WTC11 (cell line): ENCODE data around the gene HYOU1.

Experiments used
- ESRRA ChIP-seq: sonication (generic); formaldehyde crosslinking; IDR thresholded peaks from 2 replicates; pipeline ENCODE4 v1.8.1; 2022; ENCODE audit warnings: mild to moderate bottlenecking, missing genetic modification reagents, borderline replicate concordance
- NR2C2 ChIP-seq: sonication (generic); formaldehyde crosslinking; IDR thresholded peaks from 2 replicates; pipeline ENCODE4 v1.8.0; 2022; ENCODE audit warnings: mild to moderate bottlenecking, missing genetic modification reagents
- TCF7 ChIP-seq: sonication (generic); formaldehyde crosslinking; IDR thresholded peaks from 2 replicates; pipeline ENCODE4 v1.8.0; 2022; ENCODE audit warnings: mild to moderate bottlenecking, low read depth, missing genetic modification reagents, moderate library complexity
- TEAD4 ChIP-seq: sonication (generic); formaldehyde crosslinking; IDR thresholded peaks from 2 replicates; pipeline ENCODE4 v1.8.0; 2022; ENCODE audit warnings: mild to moderate bottlenecking, missing genetic modification reagents
- TF ChIP-seq, protein P1 (sequence below): fragments of 200-600 bp; IDR thresholded peaks from 2 replicates; pipeline ENCODE4 v1.8.0; 2022; ENCODE audit warnings: antibody characterized with exemption
- TF ChIP-seq, protein P2 (sequence below): sonication (generic); formaldehyde crosslinking; IDR thresholded peaks from 2 replicates; pipeline ENCODE4 v1.8.1; 2023; ENCODE audit warnings: mild to moderate bottlenecking, missing genetic modification reagents
- TF ChIP-seq, protein P3 (sequence below): sonication (generic); formaldehyde crosslinking; IDR thresholded peaks from 2 replicates; pipeline ENCODE4 v1.8.1; 2023; ENCODE audit warnings: mild to moderate bottlenecking, moderate library complexity, missing genetic modification reagents
- TF ChIP-seq, protein P4 (sequence below): sonication (generic); formaldehyde crosslinking; IDR thresholded peaks from 2 replicates; pipeline ENCODE4 v1.8.0; 2022; ENCODE audit warnings: mild to moderate bottlenecking, missing genetic modification reagents

DNA sequence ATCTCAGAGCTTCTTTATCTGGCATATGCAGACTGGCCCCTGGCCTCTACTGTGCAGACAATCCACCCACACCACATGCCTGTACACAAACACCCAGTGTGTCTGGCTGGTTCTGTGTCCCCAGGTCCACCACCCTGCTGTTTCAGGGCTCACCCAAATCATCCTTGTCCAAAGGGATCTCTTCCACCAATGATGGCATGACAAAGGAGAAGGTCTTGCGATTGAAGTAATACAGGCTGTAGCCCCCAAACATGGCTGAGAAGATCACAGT lies 28.0 kb downstream of the HYOU1 start:
- TF ChIP-seq, protein P1, sequence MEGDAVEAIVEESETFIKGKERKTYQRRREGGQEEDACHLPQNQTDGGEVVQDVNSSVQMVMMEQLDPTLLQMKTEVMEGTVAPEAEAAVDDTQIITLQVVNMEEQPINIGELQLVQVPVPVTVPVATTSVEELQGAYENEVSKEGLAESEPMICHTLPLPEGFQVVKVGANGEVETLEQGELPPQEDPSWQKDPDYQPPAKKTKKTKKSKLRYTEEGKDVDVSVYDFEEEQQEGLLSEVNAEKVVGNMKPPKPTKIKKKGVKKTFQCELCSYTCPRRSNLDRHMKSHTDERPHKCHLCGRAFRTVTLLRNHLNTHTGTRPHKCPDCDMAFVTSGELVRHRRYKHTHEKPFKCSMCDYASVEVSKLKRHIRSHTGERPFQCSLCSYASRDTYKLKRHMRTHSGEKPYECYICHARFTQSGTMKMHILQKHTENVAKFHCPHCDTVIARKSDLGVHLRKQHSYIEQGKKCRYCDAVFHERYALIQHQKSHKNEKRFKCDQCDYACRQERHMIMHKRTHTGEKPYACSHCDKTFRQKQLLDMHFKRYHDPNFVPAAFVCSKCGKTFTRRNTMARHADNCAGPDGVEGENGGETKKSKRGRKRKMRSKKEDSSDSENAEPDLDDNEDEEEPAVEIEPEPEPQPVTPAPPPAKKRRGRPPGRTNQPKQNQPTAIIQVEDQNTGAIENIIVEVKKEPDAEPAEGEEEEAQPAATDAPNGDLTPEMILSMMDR, result no peak
- TF ChIP-seq TEAD4 (CRISPR knock-in tag) (no peak), NR2C2 (CRISPR knock-in tag) (no peak), TCF7 (CRISPR knock-in tag) (no peak), ESRRA (CRISPR knock-in tag) (no peak)
- TF ChIP-seq, protein P2, sequence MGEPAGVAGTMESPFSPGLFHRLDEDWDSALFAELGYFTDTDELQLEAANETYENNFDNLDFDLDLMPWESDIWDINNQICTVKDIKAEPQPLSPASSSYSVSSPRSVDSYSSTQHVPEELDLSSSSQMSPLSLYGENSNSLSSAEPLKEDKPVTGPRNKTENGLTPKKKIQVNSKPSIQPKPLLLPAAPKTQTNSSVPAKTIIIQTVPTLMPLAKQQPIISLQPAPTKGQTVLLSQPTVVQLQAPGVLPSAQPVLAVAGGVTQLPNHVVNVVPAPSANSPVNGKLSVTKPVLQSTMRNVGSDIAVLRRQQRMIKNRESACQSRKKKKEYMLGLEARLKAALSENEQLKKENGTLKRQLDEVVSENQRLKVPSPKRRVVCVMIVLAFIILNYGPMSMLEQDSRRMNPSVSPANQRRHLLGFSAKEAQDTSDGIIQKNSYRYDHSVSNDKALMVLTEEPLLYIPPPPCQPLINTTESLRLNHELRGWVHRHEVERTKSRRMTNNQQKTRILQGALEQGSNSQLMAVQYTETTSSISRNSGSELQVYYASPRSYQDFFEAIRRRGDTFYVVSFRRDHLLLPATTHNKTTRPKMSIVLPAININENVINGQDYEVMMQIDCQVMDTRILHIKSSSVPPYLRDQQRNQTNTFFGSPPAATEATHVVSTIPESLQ (CRISPR knock-in tag), result no peak
- TF ChIP-seq, protein P3, sequence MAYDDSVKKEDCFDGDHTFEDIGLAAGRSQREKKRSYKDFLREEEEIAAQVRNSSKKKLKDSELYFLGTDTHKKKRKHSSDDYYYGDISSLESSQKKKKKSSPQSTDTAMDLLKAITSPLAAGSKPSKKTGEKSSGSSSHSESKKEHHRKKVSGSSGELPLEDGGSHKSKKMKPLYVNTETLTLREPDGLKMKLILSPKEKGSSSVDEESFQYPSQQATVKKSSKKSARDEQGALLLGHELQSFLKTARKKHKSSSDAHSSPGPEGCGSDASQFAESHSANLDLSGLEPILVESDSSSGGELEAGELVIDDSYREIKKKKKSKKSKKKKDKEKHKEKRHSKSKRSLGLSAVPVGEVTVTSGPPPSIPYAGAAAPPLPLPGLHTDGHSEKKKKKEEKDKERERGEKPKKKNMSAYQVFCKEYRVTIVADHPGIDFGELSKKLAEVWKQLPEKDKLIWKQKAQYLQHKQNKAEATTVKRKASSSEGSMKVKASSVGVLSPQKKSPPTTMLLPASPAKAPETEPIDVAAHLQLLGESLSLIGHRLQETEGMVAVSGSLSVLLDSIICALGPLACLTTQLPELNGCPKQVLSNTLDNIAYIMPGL (CRISPR knock-in tag), result no peak
- TF ChIP-seq, protein P4, sequence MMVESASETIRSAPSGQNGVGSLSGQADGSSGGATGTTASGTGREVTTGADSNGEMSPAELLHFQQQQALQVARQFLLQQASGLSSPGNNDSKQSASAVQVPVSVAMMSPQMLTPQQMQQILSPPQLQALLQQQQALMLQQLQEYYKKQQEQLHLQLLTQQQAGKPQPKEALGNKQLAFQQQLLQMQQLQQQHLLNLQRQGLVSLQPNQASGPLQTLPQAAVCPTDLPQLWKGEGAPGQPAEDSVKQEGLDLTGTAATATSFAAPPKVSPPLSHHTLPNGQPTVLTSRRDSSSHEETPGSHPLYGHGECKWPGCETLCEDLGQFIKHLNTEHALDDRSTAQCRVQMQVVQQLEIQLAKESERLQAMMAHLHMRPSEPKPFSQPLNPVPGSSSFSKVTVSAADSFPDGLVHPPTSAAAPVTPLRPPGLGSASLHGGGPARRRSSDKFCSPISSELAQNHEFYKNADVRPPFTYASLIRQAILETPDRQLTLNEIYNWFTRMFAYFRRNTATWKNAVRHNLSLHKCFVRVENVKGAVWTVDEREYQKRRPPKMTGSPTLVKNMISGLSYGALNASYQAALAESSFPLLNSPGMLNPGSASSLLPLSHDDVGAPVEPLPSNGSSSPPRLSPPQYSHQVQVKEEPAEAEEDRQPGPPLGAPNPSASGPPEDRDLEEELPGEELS (CRISPR knock-in tag), result no peak
